Smooth muscle cell (in vitro differentiated cells): ENCODE measurements around the gene DNAJB7. TPM values are rescaled to one million over a fixed set of nuclear protein-coding genes. Genes with fewer than 3 reads are reported as not detected.
A peak's percentile ranks its signal among the peaks of the same experiment; 100 is the strongest.

Experiments used
- DNase-seq: peaks from one replicate; lab custom pipeline; 2025; ENCODE audit not compliant: unreplicated experiment; lab: John Stamatoyannopoulos, UW
- H2AFZ ChIP-seq: fragments of 200-600 bp; sonication (generic); 2 replicates; pipeline ENCODE4 v1.6.0; 2016; ENCODE audit warnings: antibody characterized with exemption, low read depth, mild to moderate bottlenecking
- H3F3A ChIP-seq: fragments of 200-600 bp; sonication (generic); 2 replicates; pipeline ENCODE4 v1.6.0; 2017; ENCODE audit warnings: antibody characterized with exemption, low read depth
- H3K27ac ChIP-seq: fragments of 200-600 bp; sonication (generic); 2 replicates; pipeline ENCODE4 v1.5.1; 2016; ENCODE audit warnings: low read depth, mild to moderate bottlenecking
- H3K27me3 ChIP-seq: fragments of 200-600 bp; sonication (generic); 2 replicates; pipeline ENCODE4 v1.6.1; 2016; ENCODE audit warnings: low read depth, mild to moderate bottlenecking
- H3K36me3 ChIP-seq: fragments of 200-600 bp; sonication (generic); 2 replicates; pipeline ENCODE4 v1.5.1; 2016; ENCODE audit warnings: low read depth
- H3K4me1 ChIP-seq: fragments of 200-600 bp; sonication (generic); 2 replicates; pipeline ENCODE4 v1.5.1; 2016; ENCODE audit warnings: low read depth
- H3K4me2 ChIP-seq: fragments of 200-600 bp; sonication (generic); 2 replicates; pipeline ENCODE4 v1.6.0; 2016; ENCODE audit warnings: mild to moderate bottlenecking
- H3K4me3 ChIP-seq: fragments of 200-600 bp; sonication (generic); 2 replicates; pipeline ENCODE4 v1.5.1; 2016; ENCODE audit warnings: mild to moderate bottlenecking
- H3K79me2 ChIP-seq: fragments of 200-600 bp; sonication (generic); 2 replicates; pipeline ENCODE4 v1.6.0; 2016; ENCODE audit warnings: low read depth, mild to moderate bottlenecking
- H3K9ac ChIP-seq: fragments of 200-600 bp; sonication (generic); 2 replicates; pipeline ENCODE4 v1.6.0; 2016; ENCODE audit warnings: low read depth
- H3K9me3 ChIP-seq: fragments of 200-600 bp; sonication (generic); replicated peaks from 2 replicates; pipeline ENCODE4 v1.5.1; 2016; ENCODE audit warnings: low read depth
- H4K20me1 ChIP-seq: fragments of 200-600 bp; sonication (generic); 2 replicates; pipeline ENCODE4 v1.6.0; 2016; ENCODE audit warnings: low read depth
- CTCF ChIP-seq: fragments of 200-600 bp; sonication (generic); IDR thresholded peaks from 2 replicates; pipeline ENCODE4 v1.5.1; 2017; ENCODE audit warnings: borderline replicate concordance, mild to moderate bottlenecking, antibody characterized with exemption; ENCODE audit not compliant: insufficient read depth, poor library complexity, severe bottlenecking
- WGBS: methylation state at CpG from one replicate; pipeline ENCODE4 v1.1.7; 2016; ENCODE audit warnings: low lambda C conversion rate; 5-methylcytosine and 5-hydroxymethylcytosine counted together
- polyA plus RNA-seq: library from polyadenylated mRNA; unstranded; fragments of >200 nt; fragmentation: Nextera tagmentation; extraction: Ambion mirVana; gene quantifications from 2 replicates; pipeline ENCODE4 v1.2.1, GENCODE V29; 2016
- total RNA-seq: library from RNA; depleted of rRNA; stranded (reverse); fragments of >200 nt; gene quantifications from 2 replicates; pipeline ENCODE4 v1.2.3, GENCODE V29; 2014

Gene DNAJB7
- total and polyA plus RNA-seq, 2 experiments from 2014 or later, result not detected

- no peak overlapping the region for H3K9ac ChIP-seq
- no peak overlapping the region for H3K27ac ChIP-seq
- H3K4me2 ChIP-seq, result no peak overlapping the region
- H3K27me3 ChIP-seq, result no peaks in the 10 kb centered on the region
- WGBS, result 51% methylated on average over 3 of the region's 3 CpGs
- no peak overlapping the region for H3K4me3 ChIP-seq
- H2AFZ ChIP-seq, result no peak overlapping the region
- no peak for DNase-seq
- peak; percentile 74 for TF ChIP-seq CTCF
- H3F3A ChIP-seq, result no peaks in the 10 kb centered on the region
- H4K20me1 ChIP-seq, result no peaks in the 10 kb centered on the region
- H3K9me3 ChIP-seq, result no peaks in the 10 kb centered on the region
- H3K4me1 ChIP-seq, result no peaks in the 10 kb centered on the region
- H3K36me3 ChIP-seq, result no peaks in the 10 kb centered on the region
- H3K79me2 ChIP-seq, result no peaks in the 10 kb centered on the region
These were observed 37.0 kb upstream of the DNAJB7 start for GRCh38 chr22:40898850-40899357.

GRCh38 chr22:40894417-40894816, 32.5 kb upstream of the DNAJB7 start:
- H4K20me1 ChIP-seq, result no peaks in the 10 kb centered on the region
- TF ChIP-seq CTCF, result no peak

GRCh38 chr22:40890881-40891280, 29.0 kb upstream of the DNAJB7 start:
- Histone ChIP-seq H3K27ac (no peak overlapping the region), H3K4me3 (no peak overlapping the region), H2AFZ (no peak overlapping the region), H3K36me3 (peaks cover 7% of the 10 kb centered on the region), H3K27me3 (no peaks in the 10 kb centered on the region), H3K9ac (no peak overlapping the region), H3K4me1 (no peaks in the 10 kb centered on the region), H3K9me3 (no peaks in the 10 kb centered on the region), H4K20me1 (no peaks in the 10 kb centered on the region), H3K79me2 (no peaks in the 10 kb centered on the region), H3F3A (no peaks in the 10 kb centered on the region), H3K4me2 (no peak overlapping the region)
- WGBS, result 57% methylated on average over 3 of the region's 3 CpGs
- no peak for DNase-seq
- no peak for TF ChIP-seq CTCF

More at GRCh38 chr22:40894417-40894816, 32.5 kb upstream of the DNAJB7 start:
- H3K9me3 ChIP-seq, result no peaks in the 10 kb centered on the region
- no peaks in the 10 kb centered on the region for H3F3A ChIP-seq
- no peak overlapping the region for H3K27ac ChIP-seq
- H2AFZ ChIP-seq, result no peak overlapping the region
- H3K4me1 ChIP-seq, result no peaks in the 10 kb centered on the region
- WGBS, result 99% methylated on average over 4 of the region's 4 CpGs
- no peak overlapping the region for H3K4me2 ChIP-seq
- H3K27me3 ChIP-seq, result no peaks in the 10 kb centered on the region
- no peak for DNase-seq
- no peak overlapping the region for H3K4me3 ChIP-seq
- no peaks in the 10 kb centered on the region for H3K79me2 ChIP-seq
- H3K36me3 ChIP-seq, result no peaks in the 10 kb centered on the region
- no peak overlapping the region for H3K9ac ChIP-seq

GRCh38 chr22:40889116-40889515, 27.2 kb upstream of the DNAJB7 start:
- DNase-seq, result no peak
- Histone ChIP-seq H3K4me2 (no peak overlapping the region), H2AFZ (no peak overlapping the region), H3K4me3 (no peak overlapping the region), H4K20me1 (no peaks in the 10 kb centered on the region), H3K9me3 (no peaks in the 10 kb centered on the region), H3K9ac (no peak overlapping the region), H3K36me3 (peaks cover 10% of the 10 kb centered on the region), H3K79me2 (no peaks in the 10 kb centered on the region), H3K4me1 (no peaks in the 10 kb centered on the region), H3K27ac (no peak overlapping the region), H3K27me3 (no peaks in the 10 kb centered on the region), H3F3A (no peaks in the 10 kb centered on the region)
- TF ChIP-seq CTCF, result no peak
